HG02798 (cell line): ENCODE results near the gene PITPNB.

Source experiments
- ATAC-seq: cut with Tn5 transposase; IDR thresholded peaks from one replicate; pipeline ENCODE4 v1.9.1; 2021; ENCODE audit warnings: mild to moderate bottlenecking; ENCODE audit not compliant: unreplicated experiment, poor library complexity

PITPNB gene

GRCh38 chr22:27842201-27842600 lies 76.9 kb downstream of the PITPNB start:
- no peak for ATAC-seq

GRCh38 chr22:27840436-27840835 lies 78.6 kb downstream of the PITPNB start:
- ATAC-seq, result no peak

- ATAC-seq, result no peak
Measured at GRCh38 chr22:27839057-27839660, 79.9 kb downstream of the PITPNB start.

- no peak for ATAC-seq
Measured at GRCh38 chr22:27836181-27836580, 82.9 kb downstream of the PITPNB start.

GRCh38 chr22:27835446-27835845 lies 83.6 kb downstream of the PITPNB start:
- no peak for ATAC-seq

- no peak for ATAC-seq
Measured at GRCh38 chr22:27834364-27835185, 84.5 kb downstream of the PITPNB start.

GRCh38 chr22:27833803-27834202 lies 85.3 kb downstream of the PITPNB start:
- no peak for ATAC-seq

GRCh38 chr22:27832606-27833005 lies 86.5 kb downstream of the PITPNB start:
- no peak for ATAC-seq

- ATAC-seq, result no peak
Measured at GRCh38 chr22:27829620-27830019, 89.4 kb downstream of the PITPNB start.

- ATAC-seq, result no peak
Measured at GRCh38 chr22:27827604-27828587, 91.2 kb downstream of the PITPNB start.

GRCh38 chr22:27825174-27825573 lies 93.9 kb downstream of the PITPNB start:
- ATAC-seq, result no peak

GRCh38 chr22:27823221-27823620 lies 95.8 kb downstream of the PITPNB start:
- ATAC-seq, result no peak

GRCh38 chr22:27820896-27821866 lies 97.9 kb downstream of the PITPNB start:
- no peak for ATAC-seq

GRCh38 chr22:27816552-27816951 lies 102.5 kb downstream of the PITPNB start:
- ATAC-seq, result no peak

GRCh38 chr22:27815826-27816530 lies 103.1 kb downstream of the PITPNB start:
- no peak for ATAC-seq

- no peak for ATAC-seq
Measured at GRCh38 chr22:27814993-27815392, 104.1 kb downstream of the PITPNB start.

- no peak for ATAC-seq
Measured at GRCh38 chr22:27811778-27812177, 107.3 kb downstream of the PITPNB start.

- ATAC-seq, result no peak
Measured at GRCh38 chr22:27810609-27811151, 108.4 kb downstream of the PITPNB start.
